HL-60 (cell line): ENCODE results near the gene ZFAND2B.

Experiments used
- DNase-seq, 2 experiments: peaks; one replicate each; pipeline ENCODE4 v3.0.0-alpha.2; 2010 to 2020; ENCODE audit warnings: low read depth in 1 of 2, low spot score in 1 of 2
- H3K27ac ChIP-seq: fragments of 250-450 bp; sonication (Bioruptor Pico); replicated peaks from 2 replicates; pipeline ENCODE4 v1.5.1; 2020; ENCODE audit warnings: mild to moderate bottlenecking, moderate library complexity
- H3K27me3 ChIP-seq: fragments of 250-450 bp; sonication (Bioruptor Pico); 2 replicates; pipeline ENCODE4 v1.5.1; 2021; ENCODE audit warnings: mild to moderate bottlenecking, moderate library complexity; ENCODE audit not compliant: insufficient read depth, poor library complexity, severe bottlenecking
- H3K4me3 ChIP-seq: replicated peaks from 2 replicates; pipeline ENCODE4 v1.5.1; 2011; ENCODE audit warnings: mild to moderate bottlenecking, control low read depth, low read length; ENCODE audit not compliant: insufficient read depth
- CTCF ChIP-seq: IDR thresholded peaks from one replicate; pipeline ENCODE4 v1.5.1; 2011; ENCODE audit warnings: low read length, control low read depth, inconsistent platforms; ENCODE audit not compliant: insufficient read depth
- GABPA ChIP-seq: IDR thresholded peaks from 2 replicates; pipeline ENCODE4 v1.6.1; 2012; ENCODE audit warnings: low read depth
- POLR2AphosphoS5 ChIP-seq: IDR thresholded peaks from 2 replicates; pipeline ENCODE4 v1.6.1; 2012; ENCODE audit warnings: low read depth
- REST ChIP-seq: IDR thresholded peaks from 2 replicates; pipeline ENCODE4 v1.6.1; 2012; ENCODE audit warnings: low read depth; ENCODE audit not compliant: insufficient replicate concordance
- SPI1 ChIP-seq: IDR thresholded peaks from 2 replicates; pipeline ENCODE4 v1.6.1; 2012; ENCODE audit warnings: low read depth, mild to moderate bottlenecking, borderline replicate concordance

ZFAND2B gene

DNA sequence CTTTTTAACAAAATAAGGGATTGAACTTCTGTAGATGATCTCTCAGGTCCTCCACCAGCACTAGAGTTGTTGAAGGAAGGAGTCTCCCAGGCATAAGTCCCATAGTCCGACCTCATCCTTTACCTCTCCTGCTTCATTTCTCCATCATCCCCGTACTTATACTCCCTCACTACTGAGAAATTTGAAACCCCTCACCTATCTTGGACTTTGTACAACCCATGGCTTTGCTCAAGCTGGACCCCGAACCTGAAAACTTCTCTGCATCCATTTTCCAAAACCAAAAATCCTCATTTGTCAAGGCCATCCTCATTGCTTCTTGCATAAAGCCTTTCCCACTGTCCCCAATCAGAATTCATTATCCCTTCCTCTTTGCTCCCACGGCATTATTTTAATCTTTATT, 45.5 kb upstream of the ZFAND2B start:
- H3K27me3 ChIP-seq = no peaks in the 10 kb centered on the region
- no peak for DNase-seq
- TF ChIP-seq POLR2AphosphoS5 (no peak), GABPA (no peak), SPI1 (no peak), REST (no peak), CTCF (no peak)
- H3K4me3 ChIP-seq = peak overlapping the region; percentile 66
- H3K27ac ChIP-seq = no peak overlapping the region

- Histone ChIP-seq H3K4me3 (no peak overlapping the region), H3K27ac (no peak overlapping the region), H3K27me3 (no peaks in the 10 kb centered on the region)
- TF ChIP-seq SPI1 = no peak
- no peak for TF ChIP-seq GABPA
- no peak for TF ChIP-seq CTCF
- no peak for TF ChIP-seq REST
- no peak for TF ChIP-seq POLR2AphosphoS5
- no peak for DNase-seq
Observed at GRCh38 chr2:219163156-219163555, 43.4 kb upstream of the ZFAND2B start.

DNA sequence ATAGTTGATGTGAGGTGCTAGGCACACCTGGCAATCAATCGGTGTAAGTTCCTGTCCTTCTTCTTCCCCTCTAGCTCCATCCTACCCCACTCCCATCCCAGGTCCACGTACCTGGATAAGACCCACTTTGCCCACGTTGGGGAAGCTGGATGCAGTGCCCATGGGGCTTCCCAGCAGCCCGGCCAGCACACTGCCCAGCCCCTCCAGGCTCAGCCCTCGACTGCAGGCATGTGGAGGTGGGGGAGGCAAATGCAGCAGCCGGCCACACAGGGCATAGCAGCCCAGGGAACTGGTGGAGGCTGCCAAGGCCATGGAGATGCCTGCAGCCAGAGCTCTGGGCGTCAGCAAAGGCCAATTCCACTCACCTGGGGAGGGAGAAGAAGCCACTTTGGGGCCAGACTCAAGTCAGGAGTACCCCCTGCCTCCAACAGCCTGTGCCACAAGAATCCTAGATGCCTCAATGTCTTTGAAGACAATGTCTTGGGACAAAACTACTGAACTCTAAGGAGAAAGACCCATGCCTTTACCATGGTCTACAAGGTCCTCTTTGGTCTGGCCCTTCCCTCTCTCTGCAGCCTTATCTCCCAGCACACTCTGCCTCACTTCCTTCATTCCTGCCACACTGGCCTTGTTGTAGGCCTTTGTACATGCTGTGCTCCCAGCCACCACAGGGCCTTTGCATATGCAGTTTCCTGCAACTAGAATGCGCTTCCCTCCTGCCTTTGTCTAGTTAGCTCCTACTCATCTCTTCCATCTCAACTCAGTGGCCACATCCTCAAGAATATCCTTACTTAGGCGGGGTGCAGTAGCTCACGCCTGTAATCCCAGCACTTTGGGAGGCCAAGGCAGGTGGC, 41.3 kb upstream of the ZFAND2B start:
- H3K4me3 ChIP-seq = no peak overlapping the region
- DNase-seq = no peak
- H3K27ac ChIP-seq = no peak overlapping the region
- TF ChIP-seq REST (no peak), CTCF (no peak), GABPA (no peak), SPI1 (no peak), POLR2AphosphoS5 (no peak)
- H3K27me3 ChIP-seq = no peaks in the 10 kb centered on the region
